HG02571 (cell line): ENCODE data around the gene PASK.

ENCODE experiments used
- ATAC-seq: cut with Tn5 transposase; IDR thresholded peaks from one replicate; pipeline ENCODE4 v1.9.1; 2021; ENCODE audit warnings: mild to moderate bottlenecking, moderate library complexity; ENCODE audit not compliant: unreplicated experiment

PASK gene

DNA sequence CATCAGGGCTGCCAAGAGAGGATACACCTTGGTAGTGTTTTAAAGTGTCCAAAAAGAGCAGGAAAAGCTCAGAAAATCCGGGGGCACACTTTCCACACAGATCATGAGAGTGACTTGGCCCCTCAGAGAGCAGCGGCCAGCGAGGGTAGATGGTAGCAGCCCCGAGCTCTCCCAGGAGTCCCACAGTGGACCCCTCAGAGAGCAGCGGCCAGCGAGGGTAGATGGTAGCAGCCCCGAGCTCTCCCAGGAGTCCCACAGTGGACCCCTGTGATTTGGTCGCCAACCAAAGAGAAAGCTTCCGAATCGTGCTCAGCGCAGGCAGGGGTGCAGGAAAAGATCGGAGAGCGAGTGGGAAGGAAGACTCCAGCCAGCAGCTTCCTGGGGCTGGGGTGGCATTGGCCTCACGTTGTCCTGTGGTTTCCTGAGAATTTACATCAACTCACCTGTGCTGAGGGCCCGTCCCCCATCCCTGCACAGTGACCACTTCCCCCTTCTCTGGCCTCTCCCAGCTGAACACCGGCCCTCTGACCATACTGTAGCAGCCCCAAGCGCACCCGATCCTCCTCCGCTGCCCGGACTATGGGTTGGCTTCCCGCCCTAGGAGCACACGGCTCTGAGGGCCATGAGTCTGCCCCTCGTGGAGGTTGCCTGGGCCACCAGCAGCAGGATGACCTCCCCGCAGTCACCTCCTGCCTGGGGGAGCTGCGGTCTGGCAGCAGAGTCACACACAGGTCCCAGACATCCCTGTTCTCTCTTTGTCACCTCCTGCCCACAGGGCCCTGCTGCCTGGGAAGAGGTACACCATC lies 80.9 kb downstream of the PASK start:
- no peak for ATAC-seq

DNA sequence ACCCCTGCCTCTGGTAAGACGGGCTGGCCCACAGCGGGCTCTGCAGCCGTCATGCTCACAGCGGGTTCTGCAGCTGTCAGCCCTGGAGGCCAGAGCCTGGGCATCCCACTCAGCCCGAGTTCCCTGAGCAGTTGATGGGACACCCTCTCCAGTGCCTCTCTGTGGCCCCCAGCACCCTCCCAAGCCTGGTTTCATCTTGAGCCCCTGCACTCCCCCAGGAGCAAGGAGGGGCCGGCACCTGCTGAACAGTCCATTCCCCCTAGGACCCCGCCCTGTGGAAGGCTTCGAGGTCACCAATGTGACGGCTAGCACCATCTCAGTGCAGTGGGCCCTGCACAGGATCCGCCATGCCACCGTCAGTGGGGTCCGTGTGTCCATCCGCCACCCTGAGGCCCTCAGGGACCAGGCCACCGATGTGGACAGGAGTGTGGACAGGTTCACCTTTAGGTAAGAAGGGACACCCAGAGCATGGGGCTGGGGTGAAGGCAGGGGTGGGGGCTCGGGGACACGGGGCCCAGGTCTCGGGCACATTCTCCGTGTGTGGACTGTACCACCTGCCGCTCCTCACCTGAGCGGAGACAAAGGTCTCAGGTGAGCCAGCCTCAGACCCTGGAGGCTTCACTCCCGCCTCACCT lies 81.7 kb downstream of the PASK start:
- ATAC-seq: no peak

DNA sequence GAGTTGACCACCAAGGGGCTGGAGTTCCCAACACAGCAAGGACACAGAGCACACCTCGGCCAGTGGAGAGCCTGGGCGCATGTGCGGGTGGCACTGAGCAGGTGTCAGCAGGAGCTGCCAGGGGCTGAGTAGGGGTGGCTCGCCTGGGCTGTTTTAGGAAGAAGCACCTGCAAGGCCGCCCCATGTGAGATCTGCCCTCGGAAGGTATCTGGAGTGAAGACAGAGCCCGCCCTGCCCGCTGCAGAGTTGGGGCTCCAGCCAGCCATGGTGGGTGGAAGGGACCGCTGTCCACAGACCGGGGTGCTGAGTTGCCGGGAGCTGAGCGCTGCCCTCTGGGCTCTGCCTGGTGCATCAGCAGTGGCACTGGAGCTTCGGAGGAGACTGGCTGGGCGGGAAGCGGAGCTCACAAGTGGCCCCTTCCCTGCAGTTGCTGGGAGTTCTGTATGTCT lies 82.4 kb downstream of the PASK start:
- no peak for ATAC-seq

DNA sequence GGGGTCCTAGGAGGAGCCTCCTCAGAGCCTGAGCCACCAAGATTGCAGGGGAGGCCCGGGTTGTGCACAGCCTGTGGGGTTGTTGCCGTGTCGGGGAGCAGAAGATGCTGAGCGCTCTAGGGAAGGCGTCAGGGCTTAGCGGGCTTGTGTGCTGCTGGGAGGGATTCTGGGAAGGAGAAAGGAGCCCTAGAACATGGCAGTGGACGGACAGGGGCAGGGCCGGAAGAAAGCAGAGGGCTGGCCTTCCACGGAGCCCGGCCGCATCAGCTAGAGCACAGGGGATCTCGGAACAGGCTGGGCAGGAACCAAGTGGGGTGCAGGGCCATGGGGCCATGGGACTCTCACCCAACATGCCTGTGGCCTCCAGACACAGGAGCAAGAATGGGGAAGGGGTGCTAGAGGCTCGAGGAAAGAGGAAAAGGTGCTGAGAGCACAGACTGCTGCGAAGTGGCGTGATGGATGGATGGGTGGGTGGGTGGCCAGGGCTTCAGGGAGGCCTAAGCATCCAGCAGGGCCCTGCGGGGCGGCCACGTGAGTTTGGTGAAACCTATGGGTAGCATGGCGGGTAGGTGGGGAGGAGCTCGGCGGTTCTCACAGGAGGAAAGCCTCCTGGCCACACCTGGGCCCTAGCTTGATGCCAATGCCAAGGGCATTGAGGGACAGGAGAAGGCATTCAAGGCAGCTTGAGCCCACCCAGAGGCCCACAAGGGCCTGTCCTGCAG lies 82.9 kb downstream of the PASK start:
- no peak for ATAC-seq

DNA sequence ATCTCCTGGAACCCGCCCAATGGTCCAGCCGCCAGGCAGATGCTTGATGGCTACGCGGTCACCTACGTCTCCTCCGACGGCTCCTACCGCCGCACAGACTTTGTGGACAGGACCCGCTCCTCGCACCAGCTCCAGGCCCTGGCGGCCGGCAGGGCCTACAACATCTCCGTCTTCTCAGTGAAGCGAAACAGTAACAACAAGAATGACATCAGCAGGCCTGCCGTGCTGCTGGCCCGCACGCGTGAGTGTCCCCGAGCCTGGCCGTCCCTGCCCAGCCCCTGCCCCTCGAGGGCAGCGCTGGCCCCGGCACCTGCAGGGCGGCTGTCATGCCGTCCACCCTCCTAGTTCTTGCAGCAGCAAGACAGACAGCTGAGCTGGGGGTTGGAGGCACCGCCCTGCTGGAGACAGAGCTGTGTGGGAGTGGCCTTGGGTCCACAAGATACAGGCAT lies 83.9 kb downstream of the PASK start:
- no peak for ATAC-seq

- ATAC-seq: no peak
Measured at GRCh38 chr2:241064802-241065354, 84.4 kb downstream of the PASK start.

DNA sequence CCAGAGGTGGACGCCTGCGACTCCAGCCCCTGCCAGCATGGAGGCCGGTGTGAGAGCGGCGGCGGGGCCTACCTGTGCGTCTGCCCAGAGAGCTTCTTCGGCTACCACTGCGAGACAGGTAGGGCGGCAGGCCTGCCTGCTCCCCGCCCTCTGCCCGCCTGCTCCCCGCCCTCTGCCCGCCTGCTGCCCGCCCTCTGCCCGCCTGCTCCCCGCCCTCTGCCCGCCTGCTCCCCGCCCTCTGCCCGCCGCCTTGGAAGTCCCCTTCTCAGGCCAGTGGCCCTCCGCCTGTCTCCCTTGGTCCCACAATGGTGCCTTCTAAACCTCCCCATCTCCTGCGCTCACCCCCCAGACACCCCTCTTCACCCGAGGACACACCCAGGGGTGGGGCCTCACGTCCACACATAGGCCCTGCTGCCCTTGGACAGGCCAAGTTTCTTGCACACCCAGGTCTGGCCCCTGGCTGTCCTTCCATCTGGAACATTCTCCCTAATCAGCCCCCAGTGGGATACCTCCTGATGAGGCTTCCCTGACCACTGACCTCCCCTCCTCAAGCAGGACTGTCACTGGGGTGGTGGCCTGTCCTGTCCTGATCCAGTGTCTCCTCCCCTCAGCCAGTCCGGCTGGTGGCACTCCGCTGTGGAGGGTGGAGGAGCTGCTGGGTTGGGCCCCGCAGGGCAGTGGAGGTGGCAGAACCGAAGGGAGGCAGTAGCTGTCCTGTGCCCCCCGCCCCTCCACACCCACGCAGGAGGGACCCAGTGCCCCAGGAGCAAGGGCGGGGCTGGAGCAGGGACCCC lies 85.1 kb downstream of the PASK start:
- ATAC-seq: no peak

DNA sequence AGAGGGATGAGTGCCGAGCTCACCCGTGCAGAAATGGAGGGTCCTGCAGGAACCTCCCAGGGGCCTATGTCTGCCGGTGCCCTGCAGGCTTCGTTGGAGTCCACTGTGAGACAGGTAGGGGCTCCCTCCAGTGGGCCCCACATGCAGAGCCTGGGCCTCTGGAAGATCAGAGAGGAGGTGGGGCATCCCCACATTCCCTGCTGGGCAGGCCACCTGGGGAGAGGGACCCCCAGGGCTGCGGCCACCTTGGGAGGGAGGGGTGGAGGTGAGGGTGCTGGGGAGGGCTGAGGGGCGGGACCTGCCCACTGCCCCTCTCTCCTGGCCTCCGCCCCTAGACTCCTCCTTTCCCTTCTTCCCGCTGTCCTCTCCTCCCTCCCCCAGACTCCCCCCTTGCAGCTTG lies 85.7 kb downstream of the PASK start:
- ATAC-seq: no peak

- ATAC-seq: no peak
Measured at GRCh38 chr2:241063093-241063551, 86.2 kb downstream of the PASK start.

DNA sequence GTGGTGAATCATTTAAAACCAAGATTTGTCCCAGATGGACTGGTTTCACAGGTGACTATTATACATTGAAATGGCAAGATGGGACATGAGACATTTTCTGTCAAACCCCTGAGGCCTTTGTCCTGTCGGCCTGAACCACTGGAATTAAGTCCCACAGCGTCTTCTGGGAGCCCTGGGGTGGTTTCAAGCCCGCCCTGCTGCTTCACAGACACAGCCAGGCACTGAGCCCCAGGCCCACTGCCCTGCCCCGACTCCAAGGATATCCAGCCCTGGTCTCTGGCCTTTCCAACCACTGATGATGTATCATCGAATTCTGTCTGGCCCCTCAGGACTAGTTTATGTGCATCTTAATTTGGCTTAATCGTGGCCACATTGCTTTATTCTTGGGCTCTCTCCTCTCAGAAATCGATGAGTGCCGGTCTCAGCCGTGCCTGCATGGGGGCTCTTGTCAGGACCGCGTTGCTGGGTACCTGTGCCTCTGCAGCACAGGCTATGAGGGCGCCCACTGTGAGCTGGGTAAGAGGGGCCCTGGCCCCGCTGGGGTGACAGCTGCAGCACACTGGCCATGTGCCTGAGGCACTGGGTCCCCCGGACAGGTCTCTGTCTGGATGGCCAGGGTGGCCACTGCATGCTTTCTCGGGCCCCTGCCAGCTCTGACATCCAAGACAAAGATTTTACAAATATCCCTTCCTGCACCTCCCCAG lies 86.7 kb downstream of the PASK start:
- ATAC-seq: no peak

DNA sequence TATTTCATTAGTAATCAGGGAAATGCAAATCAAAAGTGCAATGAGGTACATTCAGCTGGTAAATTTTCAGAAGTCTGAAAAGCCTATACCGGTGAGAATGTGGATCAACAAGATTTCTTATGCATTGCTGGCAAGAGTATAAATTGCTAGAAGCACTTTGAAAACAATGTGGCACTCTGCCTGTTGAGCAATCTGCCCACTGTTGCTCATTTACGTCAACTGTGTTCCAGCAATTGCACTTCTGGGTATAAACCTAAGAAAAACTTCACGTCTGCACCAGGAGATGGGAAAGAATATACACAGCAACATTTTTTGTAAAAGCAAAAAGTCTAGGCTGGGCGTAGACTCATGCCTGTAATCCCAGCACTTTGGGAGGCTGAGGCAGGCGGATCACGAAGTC lies 88.0 kb downstream of the PASK start:
- no peak for ATAC-seq
